Left ventricle myocardium inferior (tissue), 1 donor: Measurements from ENCODE around the gene HMCN2. TPM values are rescaled to one million over a fixed set of nuclear protein-coding genes. Genes with fewer than 3 reads are reported as not detected.

Experiments
- DNase-seq: peaks from one replicate; pipeline ENCODE4 v3.0.0-alpha.2; 2020
- H3K27ac ChIP-seq: fragments of 200-600 bp; replicated peaks from 2 replicates; pipeline ENCODE4 v1.8.0; 2021
- H3K27me3 ChIP-seq: fragments of 200-600 bp; 2 replicates; pipeline ENCODE4 v1.8.0; 2021; ENCODE audit warnings: low read depth
- H3K36me3 ChIP-seq: fragments of 200-600 bp; 2 replicates; pipeline ENCODE4 v1.8.0; 2021
- H3K4me1 ChIP-seq: fragments of 200-600 bp; 2 replicates; pipeline ENCODE4 v1.8.0; 2021
- H3K4me3 ChIP-seq: fragments of 200-600 bp; 2 replicates; pipeline ENCODE4 v1.8.0; 2021; ENCODE audit warnings: mild to moderate bottlenecking, moderate library complexity
- H3K9me3 ChIP-seq: fragments of 200-600 bp; replicated peaks from 2 replicates; pipeline ENCODE4 v1.8.0; 2021
- intact Hi-C: fragments of 100-400 bp; cut with micrococcal nuclease; formaldehyde crosslinking; loops from one replicate; pipeline ENCODE4 v1.11.0; 2022
- total RNA-seq: library from RNA; stranded (reverse); fragmentation: NEBNext Ultra II Directional; extraction: Animal tissue kit (Norgen Biotek cat#: 25700); gene quantifications from one replicate; pipeline ENCODE4 v1.2.1, GENCODE V29; 2021
- TF ChIP-seq, protein P1 (sequence below): fragments of 200-600 bp; IDR thresholded peaks from 2 replicates; pipeline ENCODE4 v1.8.0; 2021; ENCODE audit warnings: antibody characterized with exemption, mild to moderate bottlenecking, borderline replicate concordance
- donor health status: DM: no; HTN: yes; CAD: no; lungs with severe emphysema.

The HMCN2 gene
- total RNA-seq, 1 donor from 2014 or later = 5.5 TPM

DNA sequence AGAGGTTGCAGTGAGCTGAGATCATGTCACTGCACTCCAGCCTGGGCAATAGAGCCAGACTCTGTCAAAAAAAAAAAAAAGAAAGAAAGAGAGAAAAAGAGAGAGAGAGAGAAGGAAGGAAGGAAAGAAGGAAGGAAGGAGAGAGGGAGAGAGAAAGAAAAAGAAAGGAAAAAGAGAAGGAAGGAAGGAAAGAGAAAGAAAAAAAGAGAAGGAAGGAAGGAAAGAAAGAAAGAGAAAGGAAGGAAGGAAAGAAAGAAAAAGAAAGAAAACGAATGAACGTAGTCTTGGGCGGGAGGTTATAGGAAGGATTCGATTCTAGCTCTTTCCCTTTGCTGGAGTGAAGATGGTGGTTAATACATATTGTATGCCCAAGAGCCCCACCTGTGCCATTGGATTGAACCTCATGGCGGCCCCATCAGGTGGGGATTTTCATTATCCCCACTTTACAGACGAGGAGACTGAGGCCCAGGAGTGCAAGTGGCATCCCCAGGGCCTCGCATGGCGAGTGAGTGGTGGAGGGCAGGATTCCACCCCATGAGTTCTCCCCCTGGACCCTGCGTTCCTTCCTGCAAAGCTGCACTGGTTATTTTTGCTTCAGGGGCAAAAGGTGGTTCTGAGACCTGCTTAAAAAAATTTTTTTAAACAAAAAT lies 98.3 kb downstream of the HMCN2 start:
- H3K36me3 ChIP-seq = no peaks in the 10 kb centered on the region

DNA sequence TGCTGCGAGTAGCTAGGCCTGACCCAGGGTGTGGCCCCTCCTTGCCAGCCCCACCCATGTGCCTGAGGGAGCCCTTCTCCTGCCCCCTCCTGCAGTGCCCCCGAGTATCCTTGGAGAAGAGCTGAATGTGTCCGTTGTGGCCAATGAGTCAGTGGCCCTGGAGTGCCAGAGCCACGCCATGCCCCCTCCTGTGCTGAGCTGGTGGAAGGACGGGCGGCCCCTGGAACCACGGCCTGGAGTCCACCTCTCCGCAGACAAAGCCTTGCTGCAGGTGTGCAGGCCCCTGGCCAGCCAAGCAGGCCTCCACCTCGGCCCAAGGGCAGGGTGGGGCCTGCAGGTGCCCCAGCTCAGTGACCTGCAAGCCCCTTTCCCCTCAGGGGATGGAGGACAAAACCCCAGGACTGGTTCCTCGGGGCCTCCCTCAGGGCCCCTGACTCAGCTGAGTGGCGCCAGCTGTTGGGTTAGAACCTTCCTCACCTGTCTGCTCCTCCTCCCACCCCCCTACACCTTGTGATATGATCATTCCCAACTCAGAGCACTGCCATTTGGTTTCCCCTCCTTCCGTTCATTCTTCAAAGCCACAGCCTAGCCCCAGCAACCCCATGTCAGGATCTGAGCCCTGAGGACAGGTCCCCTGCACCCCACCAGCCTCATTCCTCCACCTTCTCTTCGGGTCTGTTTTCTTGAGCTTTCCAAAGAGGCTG lies 99.2 kb downstream of the HMCN2 start:
- TF ChIP-seq, protein P1, sequence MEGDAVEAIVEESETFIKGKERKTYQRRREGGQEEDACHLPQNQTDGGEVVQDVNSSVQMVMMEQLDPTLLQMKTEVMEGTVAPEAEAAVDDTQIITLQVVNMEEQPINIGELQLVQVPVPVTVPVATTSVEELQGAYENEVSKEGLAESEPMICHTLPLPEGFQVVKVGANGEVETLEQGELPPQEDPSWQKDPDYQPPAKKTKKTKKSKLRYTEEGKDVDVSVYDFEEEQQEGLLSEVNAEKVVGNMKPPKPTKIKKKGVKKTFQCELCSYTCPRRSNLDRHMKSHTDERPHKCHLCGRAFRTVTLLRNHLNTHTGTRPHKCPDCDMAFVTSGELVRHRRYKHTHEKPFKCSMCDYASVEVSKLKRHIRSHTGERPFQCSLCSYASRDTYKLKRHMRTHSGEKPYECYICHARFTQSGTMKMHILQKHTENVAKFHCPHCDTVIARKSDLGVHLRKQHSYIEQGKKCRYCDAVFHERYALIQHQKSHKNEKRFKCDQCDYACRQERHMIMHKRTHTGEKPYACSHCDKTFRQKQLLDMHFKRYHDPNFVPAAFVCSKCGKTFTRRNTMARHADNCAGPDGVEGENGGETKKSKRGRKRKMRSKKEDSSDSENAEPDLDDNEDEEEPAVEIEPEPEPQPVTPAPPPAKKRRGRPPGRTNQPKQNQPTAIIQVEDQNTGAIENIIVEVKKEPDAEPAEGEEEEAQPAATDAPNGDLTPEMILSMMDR = no peak
- H3K9me3 ChIP-seq = no peaks in the 10 kb centered on the region
- H3K27me3 ChIP-seq = peaks cover 7% of the 10 kb centered on the region
- no peaks in the 10 kb centered on the region for H3K36me3 ChIP-seq
- no peak for DNase-seq
- no peak overlapping the region for H3K27ac ChIP-seq
- no peak overlapping the region for H3K4me3 ChIP-seq
- intact Hi-C loops = no loop called here
- H3K4me1 ChIP-seq = no peaks in the 10 kb centered on the region

More for the DNA sequence above, 98.3 kb downstream of the HMCN2 start:
- DNase-seq = no peak
- H3K4me3 ChIP-seq = no peak overlapping the region
- no peaks in the 10 kb centered on the region for H3K4me1 ChIP-seq
- H3K27me3 ChIP-seq = peaks cover 7% of the 10 kb centered on the region
- H3K9me3 ChIP-seq = no peaks in the 10 kb centered on the region
- TF ChIP-seq, protein P1 = no peak
- intact Hi-C loops = no loop called here
- H3K27ac ChIP-seq = no peak overlapping the region

DNA sequence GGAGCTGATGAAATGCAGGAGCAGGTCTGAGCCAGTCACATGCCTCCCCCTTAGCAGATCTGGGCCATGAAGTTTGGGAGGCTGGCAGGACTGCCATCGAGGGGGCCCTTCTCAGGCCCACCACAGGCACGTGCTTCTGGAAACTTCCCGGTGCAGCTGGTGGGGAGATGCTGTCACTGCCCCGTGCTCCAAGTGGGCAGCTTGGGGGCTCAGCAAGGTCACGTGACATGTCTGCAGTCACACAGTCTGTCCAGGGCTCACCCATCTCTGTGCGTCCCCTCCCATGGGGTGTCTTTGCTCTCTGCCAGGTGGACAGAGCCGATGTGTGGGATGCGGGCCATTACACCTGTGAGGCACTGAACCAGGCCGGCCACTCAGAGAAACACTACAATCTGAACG lies 99.8 kb downstream of the HMCN2 start:
- no peak for DNase-seq
- intact Hi-C loops = no loop called here
- TF ChIP-seq, protein P1 = no peak
- Histone ChIP-seq H3K27me3 (peaks cover 7% of the 10 kb centered on the region), H3K9me3 (no peaks in the 10 kb centered on the region), H3K4me1 (no peaks in the 10 kb centered on the region), H3K27ac (no peak overlapping the region), H3K36me3 (no peaks in the 10 kb centered on the region), H3K4me3 (no peak overlapping the region)

DNA sequence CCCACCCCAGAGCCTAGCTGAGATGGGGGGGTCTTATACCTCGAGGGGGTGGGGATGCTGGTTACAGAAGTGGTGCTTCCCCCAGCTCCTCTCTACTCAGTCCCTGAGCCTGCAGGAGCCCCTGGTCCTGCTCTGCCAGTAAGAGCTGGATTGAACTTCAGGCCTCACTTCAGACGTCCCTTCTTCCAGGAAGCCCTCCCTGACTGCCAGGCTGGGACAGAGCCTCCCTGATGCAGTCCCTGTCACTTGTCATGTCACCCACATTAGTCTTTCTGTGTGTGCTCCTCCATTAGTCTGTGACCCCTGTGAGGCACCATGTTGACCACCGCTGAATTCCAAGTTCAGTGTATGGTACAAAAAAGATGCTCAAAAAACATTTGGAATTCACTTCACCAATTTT lies 100.5 kb downstream of the HMCN2 start:
- H3K27me3 ChIP-seq = peaks cover 7% of the 10 kb centered on the region
- no peak overlapping the region for H3K4me3 ChIP-seq
- TF ChIP-seq, protein P1 = no peak
- H3K27ac ChIP-seq = no peak overlapping the region
- no peak for DNase-seq
- H3K36me3 ChIP-seq = no peaks in the 10 kb centered on the region
- H3K9me3 ChIP-seq = no peaks in the 10 kb centered on the region
- no peaks in the 10 kb centered on the region for H3K4me1 ChIP-seq
- intact Hi-C loops = no loop called here

DNA sequence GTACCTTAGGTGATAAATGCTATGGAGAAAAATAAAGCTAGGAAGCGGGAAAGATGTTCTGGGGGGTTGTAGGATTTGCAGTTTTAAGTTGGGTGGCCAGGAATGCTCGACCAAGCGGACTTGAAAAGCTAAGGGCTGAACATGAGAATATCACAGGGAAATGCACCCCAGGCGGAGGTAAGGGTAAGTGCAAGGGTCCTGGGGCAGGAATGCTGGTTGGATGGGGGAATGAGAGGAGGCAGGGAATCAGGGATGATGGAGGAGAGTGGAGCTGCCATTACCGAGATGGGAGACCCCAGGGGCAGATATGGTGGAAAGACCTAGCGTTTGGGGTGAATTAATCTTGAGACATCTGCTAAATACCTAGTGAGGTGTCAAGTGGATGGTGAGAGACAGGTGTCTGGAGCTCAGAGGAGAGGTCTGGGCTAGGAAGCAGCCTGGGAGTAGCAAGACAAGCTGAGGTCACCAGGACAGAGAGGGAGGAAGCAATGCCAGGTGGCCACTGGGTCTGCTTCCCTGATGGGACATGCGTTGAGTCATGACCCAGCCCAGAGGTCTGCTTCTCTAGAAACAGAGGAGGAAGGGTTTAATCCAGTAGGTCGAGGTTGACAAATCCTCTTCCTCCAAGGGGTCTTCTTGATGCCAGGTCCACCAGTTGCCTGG lies 101.5 kb downstream of the HMCN2 start:
- Histone ChIP-seq H3K36me3 (no peaks in the 10 kb centered on the region), H3K4me3 (no peak overlapping the region), H3K27me3 (peaks cover 7% of the 10 kb centered on the region), H3K4me1 (no peaks in the 10 kb centered on the region), H3K27ac (no peak overlapping the region), H3K9me3 (no peaks in the 10 kb centered on the region)
- intact Hi-C loops = no loop called here
- DNase-seq = no peak
- TF ChIP-seq, protein P1 = no peak
